ENCODE measurements around the gene POLN. TPM values are rescaled to one million over a fixed set of nuclear protein-coding genes. Genes with fewer than 3 reads are reported as not detected.

Gene POLN
- total RNA-seq, 3 donors from 2014 or later (not counting 1 experiment from before 2014, with no cell fraction given): 2.6 to 6.9 (median 3.3) TPM

DNA sequence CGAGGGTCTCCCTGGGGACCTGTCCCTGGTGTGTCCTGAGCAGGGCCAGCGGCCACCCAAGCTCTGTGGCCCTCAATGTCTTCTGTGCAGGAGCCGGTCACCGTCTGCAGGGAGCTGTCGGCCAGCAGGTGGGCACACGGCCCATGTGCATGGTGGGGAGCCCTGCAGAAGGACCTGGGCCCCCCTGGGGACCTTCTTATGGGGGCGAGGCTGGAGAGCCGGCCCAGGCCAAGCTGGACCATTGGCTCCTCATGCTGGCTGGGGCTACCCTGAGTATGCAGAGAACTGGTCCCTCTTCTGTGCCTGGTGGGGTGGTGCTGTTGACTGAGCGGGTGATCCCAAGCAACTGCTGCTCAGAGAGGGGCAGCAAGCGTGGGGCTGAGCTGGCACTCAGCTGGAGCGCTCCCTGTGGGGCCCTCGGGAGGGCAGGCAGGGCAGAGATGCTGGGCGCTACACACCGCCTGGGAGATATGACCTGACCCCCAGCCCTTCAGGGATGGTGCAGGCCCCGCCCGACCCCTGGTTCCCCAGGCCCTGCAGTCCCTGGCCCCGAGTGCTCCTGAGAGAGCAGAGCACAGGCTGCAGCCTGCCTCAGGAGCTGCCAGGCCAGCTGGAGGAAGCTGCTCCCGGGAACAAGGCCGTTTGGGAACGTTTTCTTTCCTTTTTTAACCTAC lies 168.0 kb downstream of the POLN start:
- H3K9me3 Mint-ChIP-seq: no peaks in the 10 kb centered on the region

DNA sequence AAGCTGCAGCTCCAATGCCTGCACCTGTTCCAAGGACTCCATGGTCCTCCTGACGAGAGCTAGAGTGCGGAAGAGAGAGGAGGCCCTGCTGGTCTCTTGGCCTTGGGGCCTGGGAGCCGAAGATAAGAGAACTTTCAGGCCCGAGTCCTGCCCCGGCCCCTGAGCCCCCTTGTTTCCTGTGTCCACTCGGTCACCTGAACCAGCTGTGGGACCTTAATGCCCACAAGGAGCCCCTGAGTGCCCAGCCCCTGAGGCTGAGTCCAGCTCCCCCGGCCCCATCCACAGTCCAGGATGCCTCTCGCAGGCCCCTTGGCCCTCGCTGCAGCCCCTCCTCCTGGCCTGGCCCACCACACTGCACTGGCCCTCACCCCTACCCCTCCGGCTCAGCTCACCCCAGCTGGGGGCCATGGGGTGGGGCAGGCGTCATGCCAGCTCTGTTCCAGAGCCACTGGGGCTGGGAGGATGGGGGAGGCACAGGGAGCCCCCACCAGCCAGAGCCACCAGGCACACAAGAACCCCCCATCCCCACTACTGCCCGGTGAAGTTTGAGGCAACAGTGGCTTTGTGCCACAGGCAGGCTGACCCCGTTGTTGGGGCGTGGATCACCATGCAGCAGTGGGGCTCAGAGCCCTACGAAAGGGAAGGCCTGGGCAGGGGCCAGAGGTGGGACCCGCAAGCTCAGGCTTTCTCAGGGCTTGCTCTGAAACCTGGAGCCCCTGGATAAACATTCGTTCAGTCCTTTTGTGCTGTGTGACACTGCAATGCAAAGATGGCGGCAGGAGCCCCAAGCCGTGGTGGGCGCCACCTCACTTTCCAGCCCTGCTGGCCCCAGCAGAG lies 168.7 kb downstream of the POLN start:
- no peak overlapping the region for H3K4me3 ChIP-seq (ENCODE audit: low read length)
- no peak overlapping the region for H3K27ac ChIP-seq (ENCODE audit: low read length)
- no peaks in the 10 kb centered on the region for H3K36me3 ChIP-seq (ENCODE audit: control insufficient read depth, insufficient read depth, low read length)
- Mint-ChIP-seq H3K9me3 (no peaks in the 10 kb centered on the region), H3K27ac (no peak overlapping the region), H3K27me3 (ENCODE audit: low read depth in 2 of 2) (no peaks in the 10 kb centered on the region), H3K36me3 (no peaks in the 10 kb centered on the region), H3K4me3 (no peak overlapping the region), H3K4me1 (no peaks in the 10 kb centered on the region)
- ATAC-seq: no peak
- no peak for DNase-seq
- TF ChIP-seq, protein P1, sequence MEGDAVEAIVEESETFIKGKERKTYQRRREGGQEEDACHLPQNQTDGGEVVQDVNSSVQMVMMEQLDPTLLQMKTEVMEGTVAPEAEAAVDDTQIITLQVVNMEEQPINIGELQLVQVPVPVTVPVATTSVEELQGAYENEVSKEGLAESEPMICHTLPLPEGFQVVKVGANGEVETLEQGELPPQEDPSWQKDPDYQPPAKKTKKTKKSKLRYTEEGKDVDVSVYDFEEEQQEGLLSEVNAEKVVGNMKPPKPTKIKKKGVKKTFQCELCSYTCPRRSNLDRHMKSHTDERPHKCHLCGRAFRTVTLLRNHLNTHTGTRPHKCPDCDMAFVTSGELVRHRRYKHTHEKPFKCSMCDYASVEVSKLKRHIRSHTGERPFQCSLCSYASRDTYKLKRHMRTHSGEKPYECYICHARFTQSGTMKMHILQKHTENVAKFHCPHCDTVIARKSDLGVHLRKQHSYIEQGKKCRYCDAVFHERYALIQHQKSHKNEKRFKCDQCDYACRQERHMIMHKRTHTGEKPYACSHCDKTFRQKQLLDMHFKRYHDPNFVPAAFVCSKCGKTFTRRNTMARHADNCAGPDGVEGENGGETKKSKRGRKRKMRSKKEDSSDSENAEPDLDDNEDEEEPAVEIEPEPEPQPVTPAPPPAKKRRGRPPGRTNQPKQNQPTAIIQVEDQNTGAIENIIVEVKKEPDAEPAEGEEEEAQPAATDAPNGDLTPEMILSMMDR (IDR thresholded peaks at IDR 0.05): no peak
- no peaks in the 10 kb centered on the region for H3K4me1 ChIP-seq (ENCODE audit: control insufficient read depth, insufficient read depth, low read length)
- H3K27me3 ChIP-seq (ENCODE audit: control insufficient read depth, insufficient read depth, low read length): no peaks in the 10 kb centered on the region
- intact Hi-C loops (cut with micrococcal nuclease): no loop called here
- no peaks in the 10 kb centered on the region for H3K9me3 ChIP-seq (ENCODE audit: control insufficient read depth, insufficient read depth, low read length)
- 94% methylated on average over 18 of the region's 20 CpGs for WGBS (ENCODE audit: insufficient coverage)

More for the DNA sequence above, 168.0 kb downstream of the POLN start:
- no peak overlapping the region for H3K27ac Mint-ChIP-seq
- H3K4me1 Mint-ChIP-seq: no peaks in the 10 kb centered on the region
- Histone ChIP-seq H3K27ac (ENCODE audit: low read length) (no peak overlapping the region), H3K27me3 (ENCODE audit: control insufficient read depth, insufficient read depth, low read length) (no peaks in the 10 kb centered on the region), H3K4me3 (ENCODE audit: low read length) (no peak overlapping the region), H3K4me1 (ENCODE audit: control insufficient read depth, insufficient read depth, low read length) (no peaks in the 10 kb centered on the region), H3K36me3 (ENCODE audit: control insufficient read depth, insufficient read depth, low read length) (no peaks in the 10 kb centered on the region), H3K9me3 (ENCODE audit: control insufficient read depth, insufficient read depth, low read length) (no peaks in the 10 kb centered on the region)
- no peaks in the 10 kb centered on the region for H3K27me3 Mint-ChIP-seq (ENCODE audit: low read depth in 2 of 2)
- no peak overlapping the region for H3K4me3 Mint-ChIP-seq
- DNase-seq (no peak), ATAC-seq (no peak)
- 87% methylated on average over 20 of the region's 20 CpGs for WGBS (ENCODE audit: insufficient coverage)
- TF ChIP-seq, protein P1 (IDR thresholded peaks at IDR 0.05): no peak
- intact Hi-C loops (cut with micrococcal nuclease): no loop called here
- H3K36me3 Mint-ChIP-seq: no peaks in the 10 kb centered on the region

DNA sequence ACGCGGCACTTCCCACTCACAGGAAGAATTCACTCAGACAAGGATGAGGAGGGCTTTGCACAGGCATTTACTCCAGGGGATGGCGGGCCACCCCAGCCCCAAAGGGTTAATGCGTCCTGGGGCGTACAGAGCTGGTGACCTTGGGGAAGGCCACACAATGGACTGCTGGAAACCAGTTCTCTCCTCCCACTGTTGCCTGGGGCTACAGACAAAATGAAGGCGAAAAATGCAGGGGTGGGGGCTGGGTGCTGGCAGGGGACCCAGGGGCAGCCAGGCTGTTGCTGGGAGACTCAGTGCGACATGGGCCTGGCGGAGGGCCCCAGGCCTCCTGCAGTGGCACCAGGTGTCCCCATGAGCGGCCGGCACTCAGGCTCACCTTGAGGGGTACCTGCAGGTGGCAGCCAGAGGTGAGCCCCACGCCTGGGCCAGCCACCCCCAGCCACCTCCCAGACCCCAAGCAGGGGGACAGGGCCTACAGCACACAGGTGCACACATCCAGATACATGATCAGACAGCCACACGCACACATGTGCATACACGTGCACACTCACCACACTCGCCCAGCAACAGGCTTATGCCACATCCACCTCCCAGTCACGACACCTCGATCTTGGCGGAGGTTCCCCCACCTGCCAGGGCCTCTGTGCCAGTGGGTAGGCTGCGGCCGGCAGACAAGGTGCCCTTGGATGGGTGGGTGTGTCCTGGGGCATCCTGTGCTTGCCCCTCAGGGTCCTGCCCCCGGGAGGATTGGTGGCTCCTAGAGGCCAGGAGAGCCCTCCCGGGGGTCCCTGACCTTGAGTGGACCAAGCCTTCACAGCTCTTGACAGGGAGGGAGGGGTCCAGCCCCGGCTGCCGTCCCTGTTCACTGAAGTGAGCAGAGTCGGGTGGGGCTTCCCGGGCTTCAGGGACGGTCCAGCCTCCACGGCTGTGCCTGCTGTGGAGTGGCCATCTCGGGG lies 169.7 kb downstream of the POLN start:
- Histone ChIP-seq H3K27me3 (ENCODE audit: control insufficient read depth, insufficient read depth, low read length) (no peaks in the 10 kb centered on the region), H3K4me3 (ENCODE audit: low read length) (no peak overlapping the region), H3K4me1 (ENCODE audit: control insufficient read depth, insufficient read depth, low read length) (no peaks in the 10 kb centered on the region), H3K36me3 (ENCODE audit: control insufficient read depth, insufficient read depth, low read length) (no peaks in the 10 kb centered on the region), H3K9me3 (ENCODE audit: control insufficient read depth, insufficient read depth, low read length) (no peaks in the 10 kb centered on the region), H3K27ac (ENCODE audit: low read length) (no peak overlapping the region)
- TF ChIP-seq, protein P1 (IDR thresholded peaks at IDR 0.05): no peak
- Mint-ChIP-seq H3K4me3 (no peak overlapping the region), H3K27ac (no peak overlapping the region), H3K36me3 (no peaks in the 10 kb centered on the region), H3K4me1 (no peaks in the 10 kb centered on the region), H3K9me3 (no peaks in the 10 kb centered on the region), H3K27me3 (ENCODE audit: low read depth in 2 of 2) (no peaks in the 10 kb centered on the region)
- no peak for ATAC-seq
- intact Hi-C loops (cut with micrococcal nuclease): no loop called here
- no peak for DNase-seq
- WGBS (ENCODE audit: insufficient coverage): 89% methylated on average over 28 of the region's 28 CpGs

All from natural killer cell (primary cell).